ENCODE results near the gene PLEKHJ1.

DNA sequence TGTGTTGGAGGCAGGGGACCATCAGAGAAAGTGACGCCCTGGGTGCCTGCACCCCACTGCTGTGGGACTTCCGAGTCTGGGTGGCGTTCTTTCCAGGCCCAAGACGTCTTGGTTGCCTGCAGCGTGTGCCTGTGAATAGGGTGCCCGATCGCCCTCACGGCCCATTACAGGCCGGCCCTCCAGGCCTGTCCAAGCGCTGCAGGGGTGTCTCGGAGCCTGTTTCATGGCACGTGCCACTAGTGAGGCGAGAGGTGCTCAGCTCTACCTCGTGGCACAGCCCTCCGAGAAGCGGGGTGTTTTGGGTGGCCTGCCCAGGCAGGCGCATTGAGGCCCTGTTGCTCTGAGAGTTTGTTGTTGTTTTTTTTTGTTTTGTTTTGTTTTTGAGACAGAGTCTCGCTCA, 42.3 kb downstream of the PLEKHJ1 start:
- TF ChIP-seq, protein P1, sequence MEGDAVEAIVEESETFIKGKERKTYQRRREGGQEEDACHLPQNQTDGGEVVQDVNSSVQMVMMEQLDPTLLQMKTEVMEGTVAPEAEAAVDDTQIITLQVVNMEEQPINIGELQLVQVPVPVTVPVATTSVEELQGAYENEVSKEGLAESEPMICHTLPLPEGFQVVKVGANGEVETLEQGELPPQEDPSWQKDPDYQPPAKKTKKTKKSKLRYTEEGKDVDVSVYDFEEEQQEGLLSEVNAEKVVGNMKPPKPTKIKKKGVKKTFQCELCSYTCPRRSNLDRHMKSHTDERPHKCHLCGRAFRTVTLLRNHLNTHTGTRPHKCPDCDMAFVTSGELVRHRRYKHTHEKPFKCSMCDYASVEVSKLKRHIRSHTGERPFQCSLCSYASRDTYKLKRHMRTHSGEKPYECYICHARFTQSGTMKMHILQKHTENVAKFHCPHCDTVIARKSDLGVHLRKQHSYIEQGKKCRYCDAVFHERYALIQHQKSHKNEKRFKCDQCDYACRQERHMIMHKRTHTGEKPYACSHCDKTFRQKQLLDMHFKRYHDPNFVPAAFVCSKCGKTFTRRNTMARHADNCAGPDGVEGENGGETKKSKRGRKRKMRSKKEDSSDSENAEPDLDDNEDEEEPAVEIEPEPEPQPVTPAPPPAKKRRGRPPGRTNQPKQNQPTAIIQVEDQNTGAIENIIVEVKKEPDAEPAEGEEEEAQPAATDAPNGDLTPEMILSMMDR (IDR thresholded peaks at IDR 0.05) = no peak
- TF ChIP-seq POLR2A (IDR thresholded peaks at IDR 0.05) = no peak
